ENCODE results near the gene PEPD.

PEPD gene

DNA sequence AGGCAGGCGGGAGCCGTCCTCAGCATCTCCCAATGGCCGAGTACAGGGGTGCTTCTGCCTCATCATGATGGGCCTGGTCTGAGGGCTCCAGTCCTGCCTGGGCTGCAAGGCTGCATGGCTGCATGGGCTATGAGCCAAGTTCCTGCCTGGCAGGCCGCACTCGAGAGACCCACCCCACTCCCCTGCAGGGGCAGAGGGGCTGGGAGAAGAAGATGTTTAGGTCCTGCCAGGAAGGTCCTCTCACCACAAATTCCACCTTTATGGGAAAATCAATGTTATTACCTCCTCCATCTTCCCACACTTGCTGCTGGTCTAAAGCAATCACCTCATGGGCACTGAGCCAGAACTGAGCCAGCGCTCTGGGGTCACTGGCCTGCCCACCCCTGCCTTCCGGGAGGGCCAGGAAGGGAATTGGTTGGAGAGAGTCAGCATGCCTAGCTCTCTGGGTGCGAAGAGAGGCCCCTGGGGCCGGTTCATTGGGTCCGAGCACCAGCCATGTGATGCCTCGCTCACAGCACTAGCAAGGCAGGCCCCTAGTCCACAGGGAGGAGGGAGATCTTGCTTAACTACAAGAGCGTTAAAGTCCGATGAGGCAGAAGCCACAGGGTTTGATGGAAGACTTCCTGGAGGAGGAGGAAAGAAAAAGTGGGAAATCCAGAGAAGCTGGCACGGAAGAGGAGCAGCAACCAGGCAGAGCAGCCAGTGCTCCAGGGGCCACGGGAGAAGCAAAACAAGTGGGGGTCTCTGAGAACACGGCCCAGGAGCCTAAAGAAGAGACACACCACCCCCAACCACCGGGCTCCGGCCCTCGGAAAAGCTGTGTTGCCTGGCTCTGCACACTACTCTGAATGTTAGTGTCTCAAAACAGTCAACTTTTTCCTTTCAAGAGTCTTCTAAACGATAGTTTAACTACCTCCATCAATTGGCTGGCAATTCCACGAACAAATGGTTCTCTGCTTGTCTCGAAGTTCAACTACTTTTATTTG, 84.9 kb downstream of the PEPD start:
- no peak for DNase-seq

DNA sequence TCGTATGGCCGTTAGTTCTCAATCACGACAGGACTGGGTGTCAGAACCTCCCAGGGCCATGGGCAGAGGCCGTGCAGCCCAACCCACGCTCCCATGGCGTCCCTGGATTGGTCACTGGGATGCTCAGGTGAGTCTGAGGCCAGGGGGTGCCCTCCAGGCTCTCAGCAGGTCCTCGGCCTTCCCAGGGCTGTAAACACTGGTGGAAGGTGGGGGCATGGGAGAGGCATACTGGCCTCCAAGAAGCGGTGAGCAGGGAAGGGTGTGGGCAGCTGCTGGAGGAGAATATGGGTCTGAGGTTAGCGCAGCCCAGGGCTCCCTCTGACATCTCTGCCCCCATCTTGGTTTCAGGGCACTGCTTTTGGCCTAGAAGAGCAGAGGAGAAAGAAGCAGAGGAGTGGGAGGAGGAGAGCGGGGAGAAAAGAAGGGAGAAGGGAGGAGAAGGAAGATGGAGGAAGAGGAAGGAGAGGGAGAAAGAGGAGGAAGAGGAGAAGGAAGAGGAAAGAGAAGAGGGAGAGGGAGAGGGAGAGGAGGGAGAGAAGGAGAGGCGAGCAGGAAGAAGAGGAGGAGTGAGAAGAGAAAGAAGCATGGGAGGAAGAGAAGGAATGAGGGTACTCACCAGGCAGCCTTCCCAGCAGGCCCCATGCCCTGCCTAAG, 85.8 kb downstream of the PEPD start:
- no peak for DNase-seq

GRCh38 chr19:33434886-33435705, 86.5 kb downstream of the PEPD start:
- no peak for DNase-seq

GRCh38 chr19:33434069-33434885, 87.3 kb downstream of the PEPD start:
- DNase-seq: no peak

- DNase-seq: no peak
Observed at GRCh38 chr19:33432446-33433170, 89.0 kb downstream of the PEPD start.

DNA sequence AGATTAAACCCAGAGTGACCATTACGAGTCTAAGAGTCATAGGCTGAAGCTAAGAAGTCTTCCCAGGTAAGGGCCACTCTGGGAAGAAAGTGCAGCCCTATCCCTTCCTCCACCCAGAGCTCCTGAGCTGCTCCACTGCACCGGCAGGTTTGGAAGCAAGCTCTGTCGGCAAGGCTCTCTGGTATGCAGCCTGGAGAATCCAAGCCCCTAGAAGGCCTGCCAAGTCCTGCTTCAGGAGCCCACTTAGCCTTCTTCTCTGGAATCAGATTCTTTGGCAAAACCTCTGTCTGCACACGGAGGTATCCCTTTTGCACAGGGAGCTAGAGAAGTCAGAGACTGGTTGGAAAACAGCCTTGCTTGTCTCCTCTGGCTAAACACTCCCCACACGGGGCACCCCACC, 89.6 kb downstream of the PEPD start:
- DNase-seq: no peak

GRCh38 chr19:33430674-33431277, 90.8 kb downstream of the PEPD start:
- DNase-seq: peak; percentile 67

DNA sequence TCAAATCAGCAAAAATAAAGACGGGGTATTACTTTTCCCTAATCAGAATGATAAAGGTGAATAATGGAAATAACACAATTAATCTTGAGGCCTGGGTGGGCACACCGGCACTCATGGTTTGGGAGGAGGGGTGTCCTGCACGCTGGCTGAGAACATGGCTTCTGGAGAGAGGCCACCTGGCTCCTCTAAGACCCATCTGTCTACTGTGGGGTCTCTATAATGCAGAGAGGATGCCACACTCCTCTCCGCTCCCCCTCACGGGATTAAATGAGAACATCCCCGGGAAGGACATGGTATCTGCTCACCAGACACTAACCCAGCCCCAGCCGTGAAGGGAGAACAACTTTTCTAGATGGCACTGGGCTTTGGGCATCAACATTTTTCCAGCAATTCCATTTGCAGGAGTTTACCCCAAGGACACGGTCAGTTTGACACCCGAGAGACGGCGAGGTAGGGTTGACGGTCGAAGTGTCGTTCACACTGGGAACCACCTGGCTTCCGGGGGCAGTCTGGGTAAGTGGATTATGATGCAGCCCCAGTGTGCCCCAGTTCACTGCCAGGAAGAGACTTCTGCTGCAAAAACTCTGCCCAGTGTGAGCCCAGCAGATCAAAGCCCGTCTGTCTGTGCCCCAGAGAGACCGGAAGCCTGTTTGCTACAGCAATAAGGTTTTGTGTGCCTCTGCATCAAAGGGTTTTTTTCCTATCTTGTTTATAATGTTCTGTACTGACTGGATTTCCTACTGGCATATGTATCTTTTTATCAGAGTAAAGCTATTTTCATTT, 91.5 kb downstream of the PEPD start:
- DNase-seq: no peak

DNA sequence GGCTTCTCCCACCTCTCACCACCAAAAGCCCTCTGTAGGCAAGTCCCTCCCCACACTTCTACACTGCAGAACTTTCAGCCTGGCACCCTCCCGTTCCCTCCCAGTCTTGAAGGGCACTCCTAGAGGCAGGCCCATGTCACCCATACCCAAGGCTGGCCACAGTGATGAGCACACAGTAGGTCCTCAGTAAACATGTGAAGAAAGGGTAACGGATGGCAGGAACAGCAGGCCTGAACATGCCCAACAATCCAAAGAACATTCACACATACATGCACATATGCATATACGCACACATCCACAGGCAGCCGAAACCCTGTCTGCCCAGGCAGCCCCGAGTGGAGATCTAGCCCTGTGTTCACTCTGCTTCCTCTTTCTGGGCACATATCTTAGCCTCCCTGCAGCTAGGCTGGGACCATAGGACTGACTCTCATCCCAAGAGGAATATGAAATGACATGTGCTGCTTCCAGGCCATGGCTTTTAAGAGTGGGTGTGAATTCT, 92.9 kb downstream of the PEPD start:
- no peak for DNase-seq

DNA sequence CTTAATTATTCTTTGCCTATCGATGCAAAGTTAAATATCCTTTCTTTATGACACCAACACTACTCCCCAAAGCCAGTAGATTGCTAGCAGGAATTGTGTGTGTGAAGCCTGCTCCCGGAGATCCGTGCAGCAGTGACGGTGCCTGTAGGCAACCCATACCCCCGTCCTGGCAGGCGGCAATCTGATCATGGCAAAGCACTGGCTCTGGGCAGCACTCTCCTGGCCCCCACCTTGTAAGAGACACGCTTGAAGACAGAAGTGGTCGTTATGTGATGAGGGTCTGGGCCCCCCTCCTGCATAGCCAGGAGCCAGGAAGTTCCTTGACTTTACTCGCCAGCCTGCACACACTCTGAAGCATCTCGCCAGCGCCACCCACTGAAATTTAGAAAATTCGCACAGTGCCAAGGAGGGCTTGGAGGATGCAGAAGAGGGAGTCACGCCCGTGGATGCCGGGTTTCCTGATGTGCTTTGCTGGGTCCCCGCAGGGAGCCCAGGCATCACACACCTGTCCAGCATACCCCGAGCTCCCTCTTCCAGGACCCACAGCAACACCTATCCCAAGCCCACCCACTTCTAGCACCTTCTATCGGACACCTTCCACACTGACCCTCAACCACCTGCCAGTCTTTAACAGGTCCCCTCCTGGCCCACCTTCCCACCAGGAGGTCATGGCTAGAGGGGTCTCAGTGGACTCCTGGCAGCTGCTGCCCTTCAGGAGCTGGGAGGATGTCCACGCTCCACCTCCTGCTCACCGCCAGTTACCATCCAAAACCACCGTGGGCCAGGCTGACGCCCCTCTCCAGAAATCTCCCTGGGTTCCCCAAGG, 93.6 kb downstream of the PEPD start:
- DNase-seq: no peak

- no peak for DNase-seq
Observed at GRCh38 chr19:33426621-33427361, 94.8 kb downstream of the PEPD start.

- DNase-seq: no peak
Observed at GRCh38 chr19:33424181-33424580, 97.4 kb downstream of the PEPD start.

DNA sequence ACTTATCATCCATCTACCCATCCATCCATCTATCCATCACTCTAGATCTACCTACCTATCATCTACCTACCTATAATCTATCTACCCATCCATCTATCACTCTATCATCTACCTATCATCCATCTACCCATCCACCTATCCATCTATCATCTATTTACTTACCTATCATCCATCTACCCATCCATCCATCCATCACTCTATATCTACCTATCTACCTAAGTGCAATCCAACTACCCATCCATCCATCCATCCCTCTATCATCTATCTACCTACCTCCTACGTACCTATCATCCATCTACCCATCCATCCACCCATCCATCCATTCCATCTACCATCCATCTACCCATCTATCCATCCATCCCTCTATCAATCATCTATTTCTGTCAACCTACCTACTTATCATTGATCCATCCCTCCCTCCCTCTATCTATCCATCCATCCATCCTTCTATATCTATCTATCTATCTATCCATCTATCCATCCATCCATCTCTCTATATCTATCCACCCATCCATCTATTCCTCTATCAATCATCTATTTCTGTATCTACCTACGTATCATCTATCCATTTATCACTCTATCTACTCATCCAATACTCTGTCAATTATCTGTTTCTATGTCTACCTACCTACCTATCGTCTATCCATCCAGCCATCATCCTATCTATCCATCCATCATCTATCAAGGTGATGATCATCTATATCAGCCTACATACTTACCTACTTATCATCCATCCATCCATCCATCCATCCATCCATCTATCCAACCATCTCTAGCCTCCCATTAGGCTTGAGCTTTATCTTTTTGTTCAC, 99.0 kb downstream of the PEPD start:
- DNase-seq: no peak

GRCh38 chr19:33421368-33421767, 100.2 kb downstream of the PEPD start:
- DNase-seq: no peak

GRCh38 chr19:33420821-33421220, 100.8 kb downstream of the PEPD start:
- no peak for DNase-seq

DNA sequence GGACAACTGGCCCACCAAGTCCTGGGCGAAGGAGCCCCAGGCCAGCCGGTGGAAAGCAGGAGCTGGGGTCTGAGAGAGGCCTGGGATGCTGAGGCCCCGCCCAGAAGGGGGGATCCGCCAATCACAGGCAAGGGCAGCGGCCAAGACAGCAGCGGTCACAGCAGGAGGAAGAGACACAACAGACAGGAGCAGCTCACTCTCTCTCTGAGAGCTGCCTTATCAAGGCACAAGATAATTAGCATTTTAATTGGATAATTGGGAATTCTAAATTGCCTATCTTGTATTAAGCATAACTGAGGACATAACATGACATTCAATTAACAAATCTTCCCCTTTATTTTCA, 101.8 kb downstream of the PEPD start:
- DNase-seq: no peak

- no peak for DNase-seq
Observed at GRCh38 chr19:33418871-33419787, 102.5 kb downstream of the PEPD start.
